ENCODE measurements around the gene RERG.

DNA sequence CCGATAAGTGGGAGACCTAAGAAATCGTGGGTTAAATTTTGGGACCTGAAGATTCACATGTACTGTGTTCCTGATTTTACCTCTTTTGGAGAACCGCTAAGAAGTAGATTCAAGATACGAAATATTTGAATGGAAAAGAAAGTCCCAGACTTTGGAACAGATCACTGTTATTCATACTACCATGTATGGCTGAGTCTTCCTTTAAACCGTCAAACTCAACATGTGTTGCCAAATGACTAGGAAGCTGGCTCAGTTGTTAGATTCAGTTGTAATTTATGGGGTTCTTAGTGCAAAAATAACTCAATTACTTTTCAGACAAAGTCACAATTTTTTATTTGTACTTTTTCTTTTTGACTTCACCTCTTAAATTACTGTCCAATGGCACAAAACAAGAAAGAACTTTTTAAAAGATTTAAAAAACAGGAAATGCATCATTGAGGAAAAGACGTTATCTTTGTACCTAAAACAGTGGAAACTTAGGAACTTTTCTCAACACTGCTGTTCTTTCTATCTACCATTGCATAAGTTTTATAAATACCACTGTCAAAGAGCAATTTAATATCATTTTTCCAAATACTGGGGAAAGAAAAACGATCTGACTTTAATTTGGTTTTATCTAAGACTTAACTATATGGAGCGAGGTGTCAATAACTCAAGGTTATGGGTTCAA lies 15.7 kb downstream of the RERG start:
- TF ChIP-seq, protein P1, sequence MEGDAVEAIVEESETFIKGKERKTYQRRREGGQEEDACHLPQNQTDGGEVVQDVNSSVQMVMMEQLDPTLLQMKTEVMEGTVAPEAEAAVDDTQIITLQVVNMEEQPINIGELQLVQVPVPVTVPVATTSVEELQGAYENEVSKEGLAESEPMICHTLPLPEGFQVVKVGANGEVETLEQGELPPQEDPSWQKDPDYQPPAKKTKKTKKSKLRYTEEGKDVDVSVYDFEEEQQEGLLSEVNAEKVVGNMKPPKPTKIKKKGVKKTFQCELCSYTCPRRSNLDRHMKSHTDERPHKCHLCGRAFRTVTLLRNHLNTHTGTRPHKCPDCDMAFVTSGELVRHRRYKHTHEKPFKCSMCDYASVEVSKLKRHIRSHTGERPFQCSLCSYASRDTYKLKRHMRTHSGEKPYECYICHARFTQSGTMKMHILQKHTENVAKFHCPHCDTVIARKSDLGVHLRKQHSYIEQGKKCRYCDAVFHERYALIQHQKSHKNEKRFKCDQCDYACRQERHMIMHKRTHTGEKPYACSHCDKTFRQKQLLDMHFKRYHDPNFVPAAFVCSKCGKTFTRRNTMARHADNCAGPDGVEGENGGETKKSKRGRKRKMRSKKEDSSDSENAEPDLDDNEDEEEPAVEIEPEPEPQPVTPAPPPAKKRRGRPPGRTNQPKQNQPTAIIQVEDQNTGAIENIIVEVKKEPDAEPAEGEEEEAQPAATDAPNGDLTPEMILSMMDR (IDR thresholded peaks at IDR 0.05) = no peak
- TF ChIP-seq POLR2A (IDR thresholded peaks at IDR 0.05) = no peak
